Measurements from ENCODE around the gene PDP2. TPM values are rescaled to one million over a fixed set of nuclear protein-coding genes. Genes with fewer than 3 reads are reported as not detected.

PDP2 gene
- total RNA-seq, 2 experiments from 2014 or later, result 3.3 to 5.9 TPM

DNA sequence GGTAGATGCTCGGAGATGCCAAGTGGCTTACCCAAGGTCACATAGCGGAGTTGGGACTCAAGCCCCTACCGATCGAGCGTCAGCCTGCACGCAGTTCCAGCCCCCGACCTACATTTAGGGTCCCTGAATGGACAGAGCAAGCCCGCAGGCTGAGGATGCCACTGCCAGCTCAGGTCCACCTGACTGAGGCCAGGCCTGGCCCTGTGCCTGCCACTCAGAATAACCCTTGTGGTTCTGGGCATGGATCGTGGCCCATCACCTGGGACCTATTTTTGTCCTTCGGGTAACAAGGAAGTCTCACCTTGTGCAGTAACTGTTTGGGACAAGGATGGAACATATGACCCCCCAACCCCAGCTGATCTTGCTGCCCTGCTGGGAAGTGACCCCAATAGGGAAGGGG, 21.3 kb downstream of the PDP2 start:
- ChIA-PET POLR2A (no interaction called here), CTCF (no interaction called here)
- no peak overlapping the region for H3K4me3 Mint-ChIP-seq
- H3K4me3 ChIP-seq (ENCODE audit: low read length), result no peak overlapping the region
- H3K9me3 ChIP-seq (ENCODE audit: control insufficient read depth in 1 of 2, insufficient read depth in 1 of 2, low read length in 2 of 2), result no peaks in the 10 kb centered on the region
- H3K4me1 Mint-ChIP-seq (ENCODE audit: low read depth), result peaks cover 12% of the 10 kb centered on the region
- DNase-seq, result no peak
- peaks cover 8% of the 10 kb centered on the region for H3K4me1 ChIP-seq (ENCODE audit: insufficient read depth, low read length)
- no peaks in the 10 kb centered on the region for H3K9me3 Mint-ChIP-seq
- no peak for TF ChIP-seq CTCF (IDR thresholded peaks at IDR 0.05)
- no peak overlapping the region for H3K27ac Mint-ChIP-seq
- intact Hi-C loops (cut with DNase I, micrococcal nuclease), result no loop called here
- no peaks in the 10 kb centered on the region for H3K36me3 Mint-ChIP-seq (ENCODE audit: low read depth)
- H3K36me3 ChIP-seq (ENCODE audit: insufficient read depth, low read length), result no peaks in the 10 kb centered on the region
- H3K27me3 ChIP-seq (ENCODE audit: control insufficient read depth in 1 of 2, insufficient read depth in 2 of 2, low read length in 2 of 2), result no peaks in the 10 kb centered on the region
- no peak overlapping the region for H3K27ac ChIP-seq (ENCODE audit: low read depth in 1 of 2, low read length in 2 of 2)
- ATAC-seq (ENCODE audit: poor library complexity), result no peak
- H3K27me3 Mint-ChIP-seq, result no peaks in the 10 kb centered on the region

DNA sequence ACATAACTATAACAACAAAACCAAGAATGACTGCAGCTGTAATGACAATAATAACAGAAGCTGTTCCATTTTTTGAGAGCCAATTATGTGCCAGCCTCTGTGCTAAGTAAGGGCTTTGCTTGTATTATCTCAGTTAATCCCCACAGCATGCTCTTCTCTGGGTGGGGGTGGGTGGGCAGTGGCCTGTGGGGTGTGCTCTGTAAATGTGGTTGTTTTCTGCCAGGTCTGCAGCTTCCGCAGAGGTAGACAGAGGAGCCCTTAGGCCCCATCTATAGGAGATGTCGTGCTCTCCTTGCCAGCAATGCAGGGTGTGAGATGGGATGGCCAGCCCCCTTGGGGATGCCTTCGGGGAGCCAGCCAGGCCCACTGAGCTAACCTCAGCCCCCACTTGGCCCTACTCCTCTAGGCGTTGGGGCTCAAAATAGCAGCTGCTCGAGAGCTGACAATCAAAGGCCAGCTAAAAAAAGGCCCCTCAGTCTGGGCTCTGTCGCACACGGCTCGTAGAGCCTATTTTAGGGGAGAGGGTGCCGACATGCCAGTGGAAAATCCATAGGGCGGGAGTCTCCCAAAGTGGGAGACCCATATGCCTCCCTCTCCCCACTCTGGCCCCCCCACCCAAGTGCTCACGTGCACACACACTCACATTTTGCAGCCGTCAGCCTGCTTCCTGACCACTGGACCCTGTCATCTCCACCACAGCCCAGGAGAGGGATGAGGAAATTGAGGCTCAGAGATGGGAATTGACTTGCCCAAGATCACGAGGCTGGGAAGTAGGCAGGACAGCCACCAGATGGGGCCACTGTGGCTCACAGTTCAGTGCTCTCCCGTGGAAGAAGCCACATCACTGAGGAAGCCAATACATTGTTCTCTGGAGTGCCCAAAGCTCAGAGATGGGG, 22.6 kb downstream of the PDP2 start:
- Histone ChIP-seq H3K36me3 (ENCODE audit: insufficient read depth, low read length) (no peaks in the 10 kb centered on the region), H3K9me3 (ENCODE audit: control insufficient read depth in 1 of 2, insufficient read depth in 1 of 2, low read length in 2 of 2) (no peaks in the 10 kb centered on the region), H3K4me1 (ENCODE audit: insufficient read depth, low read length) (peaks cover 8% of the 10 kb centered on the region), H3K27me3 (ENCODE audit: control insufficient read depth in 1 of 2, insufficient read depth in 2 of 2, low read length in 2 of 2) (no peaks in the 10 kb centered on the region), H3K4me3 (ENCODE audit: low read length) (no peak overlapping the region), H3K27ac (ENCODE audit: low read depth in 1 of 2, low read length in 2 of 2) (no peak overlapping the region)
- CTCF ChIA-PET, result no interaction called here
- intact Hi-C loops (cut with DNase I, micrococcal nuclease), result no loop called here
- no peak for ATAC-seq (ENCODE audit: poor library complexity)
- no peaks in the 10 kb centered on the region for H3K27me3 Mint-ChIP-seq
- DNase-seq, result no peak
- TF ChIP-seq CTCF (IDR thresholded peaks at IDR 0.05), result no peak
- no peak overlapping the region for H3K4me3 Mint-ChIP-seq
- no peaks in the 10 kb centered on the region for H3K36me3 Mint-ChIP-seq (ENCODE audit: low read depth)
- H3K9me3 Mint-ChIP-seq, result no peaks in the 10 kb centered on the region
- no peak overlapping the region for H3K27ac Mint-ChIP-seq
- H3K4me1 Mint-ChIP-seq (ENCODE audit: low read depth), result peaks cover 12% of the 10 kb centered on the region
- POLR2A ChIA-PET, result no interaction called here

DNA sequence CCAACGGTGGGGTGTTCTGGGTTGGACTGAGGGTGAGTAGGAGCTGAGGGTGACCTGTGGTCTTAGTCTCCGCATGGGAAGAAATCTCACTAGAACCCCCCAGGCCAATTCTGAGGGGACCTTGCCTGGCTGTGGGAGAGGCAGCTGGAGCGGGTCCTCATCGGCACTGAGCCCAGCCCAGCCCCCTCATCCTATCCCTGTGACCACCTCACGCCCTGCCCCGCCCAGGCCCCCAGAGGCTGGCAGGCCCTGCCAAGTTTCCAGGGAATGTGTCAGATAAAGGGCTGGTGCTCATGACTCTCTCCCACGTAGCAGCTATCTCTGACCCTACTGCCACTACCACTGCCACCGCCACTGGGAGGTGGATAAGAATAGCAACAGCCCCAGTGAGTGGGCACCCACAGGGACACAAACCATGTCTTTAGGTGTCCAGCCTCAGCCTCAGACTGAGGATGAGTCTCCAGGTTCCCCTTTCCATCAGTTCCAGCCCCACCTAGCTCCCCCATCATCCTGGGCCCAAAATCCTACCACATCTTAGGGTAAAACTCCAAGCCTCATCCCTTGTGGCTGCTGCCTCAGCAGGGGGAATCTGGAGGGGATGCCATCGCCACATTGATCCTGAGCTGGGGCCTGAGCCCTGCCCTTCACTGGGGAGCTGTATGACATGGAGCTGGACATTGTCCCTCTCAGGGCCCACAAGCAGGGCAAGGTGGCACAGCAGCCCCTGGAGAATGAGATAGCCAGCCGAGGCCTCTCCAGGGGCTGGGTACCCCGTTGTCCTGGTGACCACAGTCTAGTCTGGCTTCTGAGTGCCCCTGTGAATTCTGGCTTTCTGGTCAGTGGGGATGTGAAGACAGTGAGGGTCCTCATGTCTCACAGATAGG, 23.5 kb downstream of the PDP2 start:
- POLR2A ChIA-PET, result no interaction called here

More for the DNA sequence above, 23.5 kb downstream of the PDP2 start:
- no peaks in the 10 kb centered on the region for H3K9me3 ChIP-seq (ENCODE audit: control insufficient read depth in 1 of 2, insufficient read depth in 1 of 2, low read length in 2 of 2)
- peaks cover 8% of the 10 kb centered on the region for H3K4me1 ChIP-seq (ENCODE audit: insufficient read depth, low read length)
- TF ChIP-seq CTCF (IDR thresholded peaks at IDR 0.05), result no peak
- H3K4me3 ChIP-seq (ENCODE audit: low read length), result no peak overlapping the region
- H3K27ac ChIP-seq (ENCODE audit: low read depth in 1 of 2, low read length in 2 of 2), result no peak overlapping the region
- intact Hi-C loops (cut with DNase I, micrococcal nuclease), result no loop called here
- Mint-ChIP-seq H3K27me3 (no peaks in the 10 kb centered on the region), H3K4me1 (ENCODE audit: low read depth) (peaks cover 12% of the 10 kb centered on the region), H3K36me3 (ENCODE audit: low read depth) (no peaks in the 10 kb centered on the region), H3K9me3 (no peaks in the 10 kb centered on the region), H3K27ac (no peak overlapping the region), H3K4me3 (no peak overlapping the region)
- ATAC-seq (ENCODE audit: poor library complexity), result no peak
- H3K27me3 ChIP-seq (ENCODE audit: control insufficient read depth in 1 of 2, insufficient read depth in 2 of 2, low read length in 2 of 2), result no peaks in the 10 kb centered on the region
- no peak for DNase-seq
- H3K36me3 ChIP-seq (ENCODE audit: insufficient read depth, low read length), result no peaks in the 10 kb centered on the region
- CTCF ChIA-PET, result no interaction called here

All from CD4-positive, alpha-beta T cell (primary cell).